H1 (cell line): Measurements from ENCODE around the gene CHRDL1.

Source experiments
- BACH1 ChIP-seq: IDR thresholded peaks from 2 replicates; pipeline ENCODE4 v1.6.1; 2012; ENCODE audit warnings: low read length, improper control_type of control experiment
- CREB1 ChIP-seq: IDR thresholded peaks from 2 replicates; pipeline ENCODE4 v1.6.1; 2012; ENCODE audit warnings: inconsistent platforms
- CTCF ChIP-seq, 3 experiments: IDR thresholded peaks; 1 replicate in 2 of 3; 2 replicates in 1 of 3; pipeline versions ENCODE4 v1.5.1 to v1.6.1; 2011; ENCODE audit warnings: low read length in 3 of 3, mild to moderate bottlenecking in 3 of 3, inconsistent platforms in 2 of 3, low read depth in 1 of 3, moderate library complexity in 1 of 3; ENCODE audit not compliant: insufficient read depth in 1 of 3; ENCODE audit errors: control extremely low read depth in 1 of 3
- EZH2 ChIP-seq: fragments of 200-600 bp; sonication (generic); IDR thresholded peaks from 2 replicates; pipeline ENCODE4 v1.7.1; 2012; ENCODE audit warnings: low read depth, mild to moderate bottlenecking, moderate library complexity, low read length, inconsistent platforms; ENCODE audit not compliant: severe bottlenecking
- GABPA ChIP-seq: IDR thresholded peaks from 2 replicates; pipeline ENCODE4 v1.6.1; 2011; ENCODE audit warnings: mild to moderate bottlenecking, low read length, moderate library complexity, borderline replicate concordance; ENCODE audit not compliant: insufficient read depth
- POLR2A ChIP-seq, 2 experiments: IDR thresholded peaks; 1 replicate in 1 of 2; 2 replicates in 1 of 2; pipeline ENCODE4 v1.6.1; 2011; ENCODE audit warnings: low read depth in 2 of 2, low read length in 2 of 2, mild to moderate bottlenecking in 2 of 2; ENCODE audit errors: control extremely low read depth in 1 of 2
- RNF2 ChIP-seq: fragments of 200-900, 300-1000 bp; sonication (generic); IDR thresholded peaks from 2 replicates; pipeline ENCODE4 v1.7.1; 2016; ENCODE audit warnings: borderline replicate concordance, low read depth, mild to moderate bottlenecking, antibody characterized with exemption, low read length; ENCODE audit not compliant: poor library complexity, severe bottlenecking; ENCODE audit errors: missing control alignments
- SP1 ChIP-seq: IDR thresholded peaks from 2 replicates; pipeline ENCODE4 v1.6.1; 2011; ENCODE audit warnings: low read depth, low read length
- TBP ChIP-seq: IDR thresholded peaks from 2 replicates; pipeline ENCODE4 v1.6.1; 2011; ENCODE audit warnings: low read depth, low read length, improper control_type of control experiment
- TEAD4 ChIP-seq: IDR thresholded peaks from 2 replicates; pipeline ENCODE4 v1.6.1; 2012; ENCODE audit warnings: low read depth, low read length, inconsistent platforms, mixed read lengths
- YY1 ChIP-seq: IDR thresholded peaks from 2 replicates; pipeline ENCODE4 v1.6.1; 2011; ENCODE audit warnings: low read depth, mild to moderate bottlenecking, low read length

GRCh38 chrX:110691446-110691845 is 104.2 kb downstream of the CHRDL1 start:
- no peak for TF ChIP-seq EZH2
- TF ChIP-seq YY1 = no peak
- TF ChIP-seq TEAD4 = no peak
- no peak for TF ChIP-seq CTCF (IDR thresholded peaks at IDR 0.05; ENCODE audit: control extremely low read depth in 1 of 3, insufficient read depth in 1 of 3, low read depth in 1 of 3, low read length in 3 of 3)
- TF ChIP-seq POLR2A (IDR thresholded peaks at IDR 0.05; ENCODE audit: control extremely low read depth in 1 of 2, low read depth in 2 of 2, low read length in 2 of 2) = no peak
- no peak for TF ChIP-seq TBP
- no peak for TF ChIP-seq RNF2
- TF ChIP-seq BACH1 = no peak
- TF ChIP-seq GABPA = no peak
- TF ChIP-seq CREB1 = no peak
- no peak for TF ChIP-seq SP1
